NCI-H2227 treated with DMSO at 0.1 percent for 48 hours (cell line): Measurements from ENCODE around the gene RPP30.
A peak's percentile ranks its signal among the peaks of the same experiment; 100 is the strongest.

Experiments used
- DNase-seq: peaks from one replicate; lab custom pipeline; 2025; lab: John Stamatoyannopoulos, UW

RPP30 gene

DNA sequence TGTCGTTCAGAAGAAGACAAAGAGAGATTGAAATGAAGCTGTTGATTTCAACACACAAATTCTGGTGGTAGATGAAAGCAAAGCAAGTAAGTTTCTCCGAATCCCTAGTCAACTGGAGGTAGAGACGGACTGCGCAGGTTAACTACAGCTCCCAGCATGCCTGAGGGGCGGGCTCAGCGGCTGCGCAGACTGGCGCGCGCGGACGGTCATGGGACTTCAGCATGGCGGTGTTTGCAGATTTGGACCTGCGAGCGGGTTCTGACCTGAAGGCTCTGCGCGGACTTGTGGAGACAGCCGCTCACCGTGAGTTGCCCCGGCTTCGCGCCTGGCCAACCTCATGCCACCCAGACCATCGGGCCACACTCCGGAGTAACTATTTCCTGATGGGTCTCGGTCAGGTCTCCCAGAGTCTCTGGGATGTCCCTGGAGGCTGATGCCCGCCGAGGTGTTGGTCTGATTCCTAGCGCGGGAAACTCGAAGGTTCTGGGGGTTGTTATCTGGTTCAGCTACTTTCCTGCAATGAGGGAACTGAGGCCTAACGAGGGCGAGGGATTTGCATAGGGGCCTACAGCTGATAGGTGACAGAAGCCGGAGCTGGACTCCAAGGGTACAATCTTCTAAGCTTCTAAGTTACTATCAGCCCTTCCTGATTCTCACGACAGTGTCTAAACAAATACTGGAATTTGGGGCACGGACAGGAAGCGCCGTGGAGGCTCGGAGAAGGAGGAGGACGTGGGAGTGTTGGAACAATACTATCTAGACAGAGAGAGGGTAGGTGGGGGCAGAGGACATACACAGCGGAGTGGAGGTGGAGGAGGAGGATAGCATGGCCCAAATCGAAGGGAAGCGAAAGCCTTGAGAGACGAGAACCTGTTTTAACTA lies at the start of gene RPP30:
Gene RPP30 (plus strand): TSS at position 209 of the 882 bp plus-strand sequence. CDS start 13 bp downstream, at position 222.
- peak; percentile 69 for DNase-seq

DNA sequence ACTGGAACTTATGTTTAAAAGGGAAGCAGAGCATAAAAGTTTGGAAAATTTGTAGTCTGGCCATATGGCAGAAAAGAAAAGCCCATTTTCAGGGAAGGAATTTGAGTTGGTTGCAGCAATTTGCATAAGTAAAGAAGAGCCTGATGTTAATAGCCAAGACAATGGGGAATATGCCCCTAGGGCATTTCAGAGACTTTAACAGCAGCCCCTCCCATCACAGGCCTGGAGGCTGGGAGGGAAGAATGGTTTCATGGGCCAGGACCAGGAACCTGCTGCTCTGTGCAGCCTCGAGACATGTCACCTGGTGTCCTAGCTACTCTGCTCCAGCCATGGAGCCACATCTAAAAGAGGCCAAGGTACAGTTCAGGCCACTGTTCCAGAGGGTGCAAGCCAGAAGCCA lies 49.3 kb upstream of the RPP30 start:
- DNase-seq: no peak

DNA sequence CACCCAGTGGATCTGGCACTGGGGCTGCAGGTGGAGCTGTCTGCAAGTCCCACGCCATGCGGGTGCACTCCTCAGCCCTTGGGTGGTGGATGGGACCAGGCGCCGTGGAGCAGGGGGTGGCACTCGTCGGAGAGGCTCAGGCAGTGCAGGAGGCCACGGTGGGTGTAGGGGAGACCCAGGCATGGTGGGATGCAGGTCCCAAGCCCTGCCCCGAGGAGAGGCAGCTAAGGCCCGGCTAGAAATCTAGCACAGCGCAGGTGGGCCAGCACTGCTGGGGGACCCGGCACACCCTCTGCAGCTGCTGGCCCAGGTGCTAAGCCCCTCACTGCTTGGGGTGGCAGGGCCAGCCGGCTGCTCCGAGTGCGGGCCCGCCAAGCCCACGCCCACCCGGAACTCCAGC lies 39.7 kb upstream of the RPP30 start:
- DNase-seq: no peak

DNA sequence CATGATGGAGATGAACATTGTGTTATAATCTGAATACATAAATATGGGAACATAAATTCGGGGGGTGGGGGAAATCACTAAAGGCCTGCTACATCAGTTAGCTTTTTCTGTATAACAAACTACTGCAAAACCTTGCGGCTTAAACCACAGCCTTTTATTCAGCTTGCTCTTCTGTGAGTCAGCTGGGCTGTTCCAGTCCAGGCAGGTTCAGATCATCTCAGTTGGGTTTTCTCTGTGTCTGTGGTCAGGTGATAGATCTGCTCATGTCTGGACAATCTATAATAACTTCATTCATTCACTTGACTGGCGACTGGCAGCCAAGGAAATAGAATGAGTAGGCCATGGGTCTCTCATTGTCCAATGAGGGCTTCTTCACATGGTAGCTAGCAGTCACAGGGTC lies 37.4 kb upstream of the RPP30 start:
- DNase-seq: no peak

DNA sequence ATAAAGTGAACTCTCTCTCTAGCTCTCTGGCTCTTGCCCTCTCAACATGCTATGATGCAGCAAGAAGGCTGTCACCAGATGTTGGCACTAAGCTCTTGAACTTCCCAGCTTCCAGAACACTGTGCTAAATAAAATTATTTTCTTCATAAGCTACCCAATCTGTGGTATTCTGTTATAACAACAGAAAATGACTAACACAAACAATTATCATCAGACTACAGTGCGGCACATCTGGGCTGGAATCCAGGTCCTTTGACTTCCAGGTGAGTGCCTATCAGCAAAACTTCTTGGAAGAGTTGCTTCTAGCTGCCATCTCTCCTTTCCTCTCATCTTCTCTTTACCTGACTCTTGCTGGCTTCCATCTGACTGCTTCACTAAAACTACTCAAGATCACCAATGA lies 34.3 kb upstream of the RPP30 start:
- no peak for DNase-seq

DNA sequence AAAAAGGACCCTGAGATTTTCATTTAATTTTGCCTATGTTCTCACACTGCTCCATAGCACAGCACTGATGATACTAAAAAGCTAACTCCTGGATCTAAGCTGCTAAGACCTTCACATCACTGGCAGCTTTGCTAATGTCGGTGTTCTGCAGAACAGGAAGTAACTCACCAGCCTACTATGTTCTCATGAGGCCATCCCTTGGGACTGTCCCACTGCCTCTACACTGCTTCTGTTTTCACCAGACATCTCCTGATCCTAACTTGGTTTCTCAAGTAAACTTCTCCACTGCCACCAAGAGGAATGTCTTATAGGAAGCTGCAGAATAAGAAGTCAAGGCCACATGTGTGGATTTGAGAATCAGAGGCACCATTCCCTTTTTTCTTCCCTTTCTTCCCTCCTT lies 29.0 kb upstream of the RPP30 start:
- no peak for DNase-seq

DNA sequence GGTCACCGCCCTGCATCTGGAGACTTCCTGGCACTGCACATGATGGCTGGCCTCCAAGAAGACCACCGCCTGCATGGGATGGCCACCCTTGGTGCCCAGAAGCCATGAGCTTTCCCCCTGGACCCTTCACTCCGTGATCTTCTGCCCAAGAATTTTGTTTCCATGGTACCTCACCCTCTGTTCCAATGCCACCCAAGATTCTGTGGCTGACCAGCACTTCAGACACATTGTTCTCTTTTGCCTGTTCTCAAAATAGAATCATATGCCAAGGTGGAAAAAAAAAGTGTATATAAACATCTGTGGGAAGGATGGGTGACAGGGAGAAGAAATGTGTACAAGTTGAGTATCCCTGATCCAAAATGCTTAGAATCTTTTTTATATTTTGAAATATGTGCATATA lies 26.0 kb upstream of the RPP30 start:
- DNase-seq: no peak

DNA sequence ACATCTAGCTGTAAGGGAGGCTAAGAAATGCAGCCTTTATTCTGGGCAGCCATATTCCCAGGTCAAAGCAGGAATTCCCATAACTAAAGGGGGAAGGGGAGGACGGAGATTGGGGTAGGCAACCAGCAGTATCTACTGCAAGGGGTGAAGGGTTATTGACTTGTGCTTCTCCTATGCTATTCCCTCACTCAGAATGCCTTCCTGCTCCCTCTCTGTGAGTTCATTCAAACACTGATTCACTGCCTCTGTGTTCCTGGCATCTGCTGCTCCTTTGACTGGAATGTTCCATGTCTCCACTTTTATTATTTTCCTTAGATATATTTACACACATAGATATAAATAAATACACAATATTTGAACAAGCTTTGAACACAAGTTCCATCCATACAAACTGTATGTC lies 25.0 kb upstream of the RPP30 start:
- DNase-seq: no peak

DNA sequence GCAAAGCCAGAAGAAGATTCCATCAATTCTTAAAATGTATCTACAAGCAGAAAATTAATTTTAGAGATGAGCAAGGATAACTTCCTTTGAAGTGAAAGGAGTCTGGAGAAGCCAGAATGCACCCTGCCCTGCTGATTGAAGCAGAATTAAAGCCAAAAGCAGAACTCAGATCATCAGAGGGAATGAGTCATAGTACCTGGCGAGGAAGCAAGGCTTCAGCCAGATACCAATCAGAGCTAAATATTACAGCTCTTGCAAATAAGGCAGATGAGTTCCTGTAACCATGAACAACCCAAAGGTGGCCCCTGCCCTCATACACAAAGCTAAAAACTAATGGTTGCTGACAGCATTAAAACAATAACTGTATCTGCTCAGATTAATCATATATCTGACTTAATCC lies 24.3 kb upstream of the RPP30 start:
- no peak for DNase-seq

DNA sequence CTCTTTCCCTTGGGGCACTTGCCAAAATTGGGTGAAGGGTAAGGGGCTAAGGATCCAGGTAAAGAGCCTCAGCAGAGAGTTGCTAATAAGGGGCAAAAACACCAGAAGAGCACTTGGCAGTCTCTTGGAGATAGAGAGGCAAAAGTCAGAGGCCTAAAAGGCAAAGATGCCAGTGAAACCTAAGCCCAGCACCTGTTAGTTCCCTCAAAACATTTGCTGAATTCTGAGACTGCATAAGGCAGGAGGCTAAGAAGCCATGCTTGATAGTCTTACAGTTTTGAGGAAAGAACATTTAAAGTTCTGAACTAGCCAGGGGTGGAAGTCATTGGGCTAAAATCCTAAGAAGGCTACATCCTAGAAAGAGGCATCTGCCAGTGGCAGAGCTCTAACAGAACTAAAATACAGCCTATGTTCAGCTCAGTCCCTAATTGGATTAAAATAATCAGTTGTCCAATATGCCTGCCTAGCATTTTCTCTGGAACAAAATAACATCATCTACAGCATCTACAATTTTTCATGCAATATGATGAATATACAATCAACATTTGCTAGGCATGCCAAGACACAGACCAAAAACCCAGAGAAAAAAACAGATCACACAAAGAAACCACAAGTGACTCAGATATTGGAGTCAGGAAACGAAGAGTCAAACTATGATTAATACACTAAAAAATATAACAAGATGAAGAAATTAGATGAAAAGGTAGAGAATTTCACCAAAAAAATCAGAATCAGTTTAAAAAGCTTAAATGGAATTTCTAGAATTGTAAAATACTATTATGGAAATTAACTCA lies 21.6 kb upstream of the RPP30 start:
- no peak for DNase-seq

DNA sequence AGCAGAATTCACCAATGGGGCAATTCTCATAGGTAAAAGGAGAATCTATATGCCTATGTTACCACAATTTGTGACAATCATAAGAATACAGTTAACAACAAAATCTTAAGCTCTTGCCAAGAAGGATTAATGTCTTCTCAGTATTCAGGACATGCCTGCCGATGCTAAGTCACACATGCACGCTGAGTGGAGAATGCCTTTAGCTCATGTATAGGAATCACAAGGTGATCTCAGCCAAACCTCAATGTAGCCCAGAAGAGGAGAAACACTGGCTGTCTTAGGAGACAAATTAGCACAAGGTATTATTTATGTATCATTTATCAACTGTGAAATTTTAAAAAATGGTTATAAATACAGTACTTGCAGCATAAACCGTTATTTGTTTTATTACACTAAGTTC lies 16.6 kb upstream of the RPP30 start:
- no peak for DNase-seq

DNA sequence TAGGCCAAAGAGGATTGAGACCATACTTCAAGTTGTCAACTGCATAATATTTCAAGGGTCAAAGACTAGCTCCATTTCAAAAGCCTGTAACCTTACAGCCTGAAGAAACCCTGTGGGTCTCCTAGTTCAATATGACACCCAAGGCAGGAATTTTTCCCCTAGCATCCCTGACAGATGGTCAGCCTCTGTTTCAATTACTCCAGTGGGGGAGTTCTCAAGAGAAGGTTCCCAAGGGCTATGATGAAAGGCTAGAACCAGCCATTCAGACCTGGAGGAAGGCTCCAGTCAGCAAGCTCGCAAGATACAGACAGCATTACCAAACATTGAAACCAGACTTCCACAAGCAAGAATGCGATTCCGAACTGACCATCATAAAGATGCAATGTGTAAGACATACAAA lies 15.5 kb upstream of the RPP30 start:
- no peak for DNase-seq

DNA sequence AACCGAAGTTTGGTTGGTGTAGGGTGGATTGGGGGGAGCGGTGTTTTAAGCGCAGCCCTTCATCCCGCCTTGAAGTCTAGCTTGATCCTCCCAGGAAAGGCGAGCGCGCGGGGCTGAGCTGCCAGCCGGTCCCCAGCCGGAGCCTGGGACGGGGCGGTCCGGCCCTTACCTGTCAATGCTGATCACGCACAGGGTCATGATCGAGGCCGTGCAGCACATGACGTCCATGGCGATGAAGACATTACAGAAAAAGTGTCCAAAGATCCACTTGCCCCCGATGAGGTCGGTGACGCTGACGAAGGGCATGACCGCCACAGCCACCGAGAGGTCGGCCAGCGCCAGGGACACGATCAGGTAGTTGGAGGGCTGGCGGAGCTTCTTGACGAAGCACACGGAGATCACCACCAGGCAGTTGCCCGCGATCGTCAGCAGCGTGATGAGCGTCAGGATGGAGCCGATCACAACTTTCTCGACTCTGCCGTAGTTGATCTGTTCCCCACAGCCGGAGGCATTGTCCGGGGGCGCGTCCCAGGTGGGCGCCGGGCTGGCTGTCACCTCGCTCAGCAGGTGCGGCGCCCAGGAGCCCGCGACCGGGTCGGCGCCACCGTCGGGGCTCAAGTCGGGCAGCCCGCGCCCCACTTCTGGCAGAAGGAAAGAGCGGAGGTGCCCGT lies 14.7 kb upstream of the RPP30 start:
- DNase-seq: no peak

DNA sequence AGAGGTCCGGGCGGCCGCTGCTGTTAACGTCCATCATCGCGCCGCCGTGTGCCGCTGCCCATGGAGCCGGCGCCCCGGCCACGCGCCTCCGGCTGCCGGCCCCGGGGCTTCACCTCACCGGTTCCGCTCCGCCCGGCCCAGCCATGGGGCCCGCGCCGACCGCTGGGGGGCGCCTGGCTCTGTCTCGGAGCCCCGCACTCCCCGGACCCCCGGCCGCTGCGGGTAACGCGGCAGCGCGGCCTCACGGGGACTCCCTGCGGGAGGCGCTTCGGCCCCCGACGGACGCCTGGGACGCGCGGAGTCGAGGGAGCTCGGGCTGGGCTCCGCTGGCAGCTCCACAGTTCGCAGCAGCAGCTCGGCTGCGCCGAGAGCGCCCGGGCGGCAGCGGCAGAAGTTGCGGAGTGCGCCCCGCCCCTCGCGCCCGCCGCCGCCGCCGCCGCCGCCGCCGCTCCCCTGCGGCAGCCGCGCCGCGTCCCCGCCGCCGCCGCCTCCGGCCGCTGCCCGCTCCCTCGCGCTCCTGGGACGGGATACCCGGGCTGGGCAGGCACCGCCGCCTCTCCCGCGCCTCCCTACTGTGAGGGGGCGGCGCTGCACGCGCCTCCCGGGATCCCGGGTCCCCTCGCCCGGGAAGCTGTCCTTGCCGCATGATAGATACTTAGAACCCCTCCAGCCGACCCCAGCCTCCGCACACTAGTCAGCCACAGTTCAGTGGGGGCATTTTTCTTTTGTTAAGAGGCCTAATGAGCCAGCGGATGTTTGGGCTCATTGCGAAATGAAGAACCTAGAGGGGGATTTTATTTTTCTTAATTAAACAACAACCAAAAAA lies 13.9 kb upstream of the RPP30 start, which contains the start of gene HTR7:
Gene HTR7 (minus strand): TSS at position 405 of the 826 bp plus-strand sequence. CDS start 368 bp downstream, at position 37.
- DNase-seq: no peak

DNA sequence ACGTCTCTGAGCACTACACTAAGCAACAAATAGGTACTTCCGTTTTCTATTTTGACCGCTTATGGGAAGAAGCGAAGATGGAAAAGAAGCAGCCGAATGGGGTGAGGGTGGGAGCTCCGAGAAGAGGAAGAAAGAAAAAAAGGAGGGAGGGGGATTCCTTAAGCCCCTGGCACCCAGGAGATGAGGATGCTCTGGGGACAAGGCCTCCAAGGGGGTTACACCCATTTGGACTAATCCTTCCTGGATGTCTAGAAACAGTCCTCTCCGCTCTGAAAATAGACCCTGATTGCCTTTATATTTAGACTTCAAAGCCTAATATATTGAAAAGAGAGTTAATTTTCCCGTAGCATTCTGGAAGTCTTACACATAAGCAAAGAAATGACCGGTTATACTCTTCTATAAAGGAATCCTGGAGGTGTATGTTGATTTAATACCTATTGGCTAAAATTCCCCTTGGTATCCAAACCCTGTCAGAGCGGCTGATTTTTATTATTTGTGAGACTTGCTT lies 13.3 kb upstream of the RPP30 start:
- DNase-seq: no peak

DNA sequence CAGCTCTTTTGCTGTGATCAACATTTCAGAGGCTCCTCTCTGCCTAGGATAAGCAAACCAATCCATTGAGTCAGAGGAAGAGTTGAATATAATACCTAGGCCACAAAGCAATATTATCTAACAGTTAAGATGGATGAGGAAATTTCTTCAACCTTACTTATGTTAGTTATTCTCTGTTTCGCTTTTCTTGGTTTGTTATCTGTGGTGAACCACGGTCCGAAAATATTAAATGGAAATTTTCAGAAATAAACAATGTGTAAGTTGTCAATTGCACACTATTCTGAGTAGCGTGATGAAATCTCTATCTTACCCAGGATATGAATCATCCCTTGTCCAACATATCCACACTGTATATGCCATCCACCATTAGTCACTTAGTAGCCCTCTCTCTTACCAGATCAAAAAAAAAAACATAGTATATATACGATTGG lies 12.4 kb upstream of the RPP30 start:
- DNase-seq: no peak

DNA sequence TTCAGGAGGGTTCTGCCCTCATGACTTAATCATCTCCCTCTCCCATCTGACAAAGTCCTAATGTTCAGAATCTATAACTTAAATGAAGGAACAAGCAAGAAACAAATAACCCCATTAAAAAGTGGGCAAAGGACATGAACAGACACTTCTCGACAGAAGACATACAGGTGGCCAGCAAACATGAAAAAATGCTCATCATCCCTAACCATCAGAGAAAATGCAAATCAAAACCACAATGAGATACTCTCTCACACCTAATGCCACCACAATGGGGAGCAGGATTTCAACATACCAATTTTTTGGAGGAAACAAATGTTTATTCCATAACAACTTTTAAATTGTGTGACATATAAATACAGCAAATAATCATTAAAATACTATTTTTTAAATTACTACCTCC lies 11.0 kb upstream of the RPP30 start:
- no peak for DNase-seq

DNA sequence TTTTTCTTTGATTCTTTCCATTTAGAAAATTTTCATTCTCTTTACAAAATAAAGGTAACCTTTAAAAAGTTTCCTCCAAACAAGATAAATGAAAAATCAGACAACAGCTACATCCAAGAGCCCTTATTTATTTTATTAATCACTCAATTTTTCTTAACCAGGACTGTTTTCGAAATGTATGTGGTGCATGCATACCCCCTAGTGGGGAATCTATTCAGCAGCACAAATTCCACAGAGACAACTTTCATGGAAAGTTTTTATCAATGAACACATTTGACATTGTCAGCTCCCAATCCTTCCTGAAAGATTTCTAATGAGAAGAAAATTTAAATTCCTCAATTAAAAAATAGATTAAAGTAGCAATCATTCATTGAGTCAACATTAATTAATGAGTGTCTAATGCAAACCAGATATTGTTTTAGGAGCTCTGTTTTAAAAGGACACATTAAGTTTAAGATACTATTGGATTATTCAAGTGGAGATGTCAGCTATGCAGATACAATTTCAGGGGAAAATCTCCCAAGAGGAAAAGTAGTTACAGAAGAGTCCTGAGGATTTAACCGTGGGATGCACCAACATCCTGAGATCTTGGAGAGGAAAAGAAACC lies 8.8 kb upstream of the RPP30 start:
- no peak for DNase-seq

DNA sequence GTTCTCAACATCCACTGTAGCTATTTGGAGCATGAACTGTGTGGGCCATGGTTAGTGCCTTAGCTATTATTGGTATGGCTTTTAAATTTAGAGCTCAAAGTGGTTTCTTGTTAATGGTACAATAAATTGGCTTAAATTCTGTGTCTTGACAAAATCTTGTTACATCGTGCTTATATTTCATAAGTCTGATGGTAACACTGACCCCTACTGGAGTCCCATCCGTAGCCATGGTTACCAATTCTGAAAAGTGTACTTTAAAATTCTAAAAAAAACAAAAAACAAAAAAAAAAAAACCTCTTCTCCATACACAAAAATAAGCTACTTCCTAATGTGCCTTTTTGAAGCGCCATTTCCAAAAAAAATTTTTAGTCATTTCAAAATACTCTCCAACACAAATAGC lies 6.4 kb upstream of the RPP30 start:
- DNase-seq: no peak

DNA sequence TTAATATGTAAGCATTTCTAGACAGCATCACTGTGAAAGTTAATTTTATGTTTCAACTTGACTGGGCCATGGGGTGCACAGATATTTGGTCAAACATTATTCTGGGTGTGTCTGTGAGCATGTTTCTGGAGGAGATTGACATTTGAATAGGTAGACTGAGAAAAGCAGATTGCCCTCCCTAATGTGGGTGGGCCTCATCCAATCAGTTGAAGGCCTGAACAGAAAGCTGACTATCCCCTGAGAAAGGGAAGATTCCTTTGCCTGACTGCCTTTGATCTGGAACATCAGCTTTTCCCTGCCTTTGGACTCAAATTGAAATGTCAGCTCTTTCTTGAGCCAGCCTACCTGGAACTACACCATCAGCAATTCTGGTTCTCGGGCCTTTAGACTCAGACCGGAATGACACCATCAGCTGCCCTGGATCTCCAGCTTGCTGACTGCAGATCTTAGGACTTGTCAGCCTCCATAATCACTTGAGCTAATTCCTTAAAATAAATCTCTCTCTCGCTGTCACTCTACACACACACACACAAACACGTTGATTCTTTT lies 5.7 kb upstream of the RPP30 start:
- no peak for DNase-seq

DNA sequence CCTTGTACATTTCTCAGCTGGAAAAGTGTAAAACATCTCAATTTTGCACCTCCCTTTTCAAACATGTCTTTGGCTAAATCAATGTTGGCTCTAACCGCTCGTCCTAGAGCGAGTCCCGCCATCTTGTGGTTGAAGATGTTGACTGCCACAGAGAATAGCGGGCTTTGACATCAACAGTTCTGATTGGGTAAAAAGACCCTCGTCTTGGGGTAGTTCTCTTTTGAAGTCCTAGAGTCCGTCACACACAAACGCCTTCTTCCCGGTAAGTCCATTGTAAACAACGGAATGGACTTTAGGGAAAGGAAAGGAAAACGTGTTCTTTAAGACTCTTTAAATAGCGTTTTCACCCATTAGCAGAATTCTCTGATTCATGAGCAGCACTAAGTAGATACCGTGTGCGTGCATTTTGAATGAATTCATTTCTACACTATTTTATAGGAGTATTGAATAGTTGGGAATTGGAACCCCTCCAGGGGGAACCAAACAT lies 452 bp upstream of the RPP30 start:
- peak; percentile 60 for DNase-seq
